Measurements from ENCODE around the gene PLD4.

The PLD4 gene

GRCh38 chr14:104928391-104929133 is 3.9 kb downstream of the PLD4 start:
- no peak for DNase-seq (ENCODE audit: low spot score)

GRCh38 chr14:104929268-104930230 is 4.9 kb downstream of the PLD4 start:
- no peak for DNase-seq (ENCODE audit: low spot score)

DNA sequence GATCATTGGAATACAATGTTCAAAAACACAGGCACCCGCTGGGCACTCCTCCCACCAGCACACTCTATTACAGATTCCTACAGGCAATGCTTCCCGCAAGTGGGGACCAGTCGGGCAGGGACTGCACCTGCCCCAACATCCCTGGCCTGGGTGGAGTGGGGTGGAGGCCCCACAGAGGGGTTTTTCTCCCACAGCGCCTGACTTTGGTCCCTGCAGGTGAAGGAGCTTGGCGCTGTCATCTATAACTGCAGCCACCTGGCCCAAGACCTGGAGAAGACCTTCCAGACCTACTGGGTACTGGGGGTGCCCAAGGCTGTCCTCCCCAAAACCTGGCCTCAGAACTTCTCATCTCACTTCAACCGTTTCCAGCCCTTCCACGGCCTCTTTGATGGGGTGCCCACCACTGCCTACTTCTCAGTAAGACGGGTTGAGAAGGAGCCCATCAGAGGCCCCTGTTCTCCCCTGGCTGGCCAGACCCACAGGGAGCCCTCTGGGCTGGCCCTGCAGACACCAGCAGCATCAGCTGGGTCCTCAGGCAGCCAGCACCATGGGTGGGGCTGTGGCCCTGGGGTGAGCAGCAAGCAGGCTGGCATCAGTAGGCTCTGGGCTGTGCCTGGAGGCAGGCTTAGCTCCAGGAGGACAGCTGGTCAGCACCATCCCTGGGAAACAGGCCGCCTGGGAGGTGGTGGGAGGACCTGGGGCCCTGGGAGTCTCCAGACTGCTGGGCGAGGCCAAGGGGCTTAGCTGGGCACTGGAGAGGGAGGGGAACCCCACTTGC is 6.0 kb downstream of the PLD4 start:
- no peak for DNase-seq (ENCODE audit: low spot score)

DNA sequence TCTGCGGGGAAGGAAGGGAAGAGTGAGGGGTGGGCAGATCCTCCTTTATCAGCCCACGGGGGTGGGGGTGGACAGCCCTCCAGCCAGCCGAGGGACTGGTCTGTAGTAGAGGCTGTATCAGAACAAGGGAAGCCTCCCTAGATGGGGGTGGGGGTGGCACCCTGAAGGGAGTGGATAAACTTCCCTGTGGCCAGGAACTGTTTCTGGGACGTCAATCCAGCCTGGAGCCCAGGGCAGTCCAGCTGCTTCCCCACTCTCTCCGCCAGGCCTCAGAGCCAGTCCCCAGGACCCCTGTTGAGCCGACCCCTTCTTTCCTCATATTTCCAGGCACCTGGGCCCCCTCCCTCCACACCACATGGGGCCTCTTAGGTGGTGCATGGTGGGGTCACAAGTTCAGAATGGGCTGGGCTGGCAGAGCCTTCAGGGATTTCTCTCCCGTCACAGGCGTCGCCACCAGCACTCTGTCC is 6.7 kb downstream of the PLD4 start:
- no peak for DNase-seq (ENCODE audit: low spot score)

GRCh38 chr14:104931771-104932675 is 7.3 kb downstream of the PLD4 start:
- DNase-seq (ENCODE audit: low spot score) = peak; percentile 1

GRCh38 chr14:104932676-104933631 is 8.3 kb downstream of the PLD4 start:
- DNase-seq (ENCODE audit: low spot score) = peak; percentile 94

DNA sequence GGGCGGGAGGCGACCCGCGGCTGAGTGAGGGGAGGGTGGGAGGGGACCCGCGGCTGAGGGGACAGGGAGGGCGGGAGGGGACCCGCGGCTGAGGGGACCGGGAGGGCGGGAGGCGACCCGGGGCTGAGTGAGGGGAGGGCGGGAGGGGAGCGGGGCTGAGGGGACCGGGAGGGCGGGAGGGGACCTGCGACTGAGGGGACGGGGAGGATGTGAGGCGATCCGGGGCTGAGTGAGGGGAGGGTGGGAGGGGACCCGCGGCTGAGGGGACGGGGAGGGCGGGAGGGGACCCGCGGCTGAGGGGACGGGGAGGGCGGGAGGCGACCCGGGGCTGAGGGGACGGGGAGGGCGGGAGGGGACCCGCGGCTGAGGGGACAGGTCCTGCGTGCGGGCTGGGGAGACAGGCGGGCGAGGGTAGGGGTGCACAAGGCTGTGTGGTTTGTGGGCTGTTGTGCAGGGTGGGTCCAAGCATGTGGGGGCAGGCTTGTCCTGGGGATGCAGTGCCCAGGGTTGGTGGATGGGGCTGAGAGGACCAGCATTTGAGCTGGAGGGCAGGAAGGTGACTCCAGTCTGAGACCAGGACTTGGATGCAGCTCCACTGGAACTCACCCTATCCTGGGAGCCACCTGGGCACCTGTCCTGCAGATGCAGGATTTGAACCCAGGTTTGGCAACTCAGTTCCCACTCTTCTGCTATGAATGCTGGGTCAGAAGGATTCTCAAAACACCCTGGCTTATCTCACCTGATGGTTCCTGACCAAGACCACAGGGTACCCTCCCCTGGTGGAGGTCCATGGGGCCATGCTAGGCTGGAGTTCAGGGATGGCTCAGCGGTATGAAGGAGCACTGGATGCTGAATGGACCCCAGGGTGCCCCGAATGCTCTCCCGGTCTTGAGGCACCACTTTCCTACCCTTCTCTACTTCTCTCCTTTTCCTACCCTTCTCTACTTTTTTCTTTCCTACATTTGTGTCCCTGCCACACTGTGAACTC is 9.4 kb downstream of the PLD4 start:
- DNase-seq (ENCODE audit: low spot score) = peak; percentile 1

- peak; percentile 2 for DNase-seq (ENCODE audit: low spot score)
Observed at GRCh38 chr14:104935026-104935650, 10.5 kb downstream of the PLD4 start.

DNA sequence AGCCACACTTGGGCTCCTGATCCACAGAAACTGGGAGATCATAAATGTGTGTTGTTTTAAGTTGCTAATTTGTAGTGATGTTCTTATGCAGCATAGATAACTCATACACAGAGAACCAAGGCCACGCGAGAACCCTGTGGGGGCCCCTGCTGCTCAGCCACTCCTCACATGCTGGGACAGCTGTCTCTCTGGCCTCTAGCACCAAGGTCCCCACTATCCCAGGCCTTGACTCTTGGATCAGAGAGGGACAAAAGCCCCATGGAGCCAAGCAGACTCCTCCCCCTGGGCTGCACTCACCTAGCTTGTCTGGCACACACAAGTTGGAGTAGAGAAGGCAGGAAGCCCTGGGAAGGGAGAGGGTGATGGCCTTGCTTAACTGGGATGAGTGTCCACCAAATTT is 11.3 kb downstream of the PLD4 start:
- DNase-seq (ENCODE audit: low spot score) = no peak

- DNase-seq (ENCODE audit: low spot score) = peak; percentile 3
Observed at GRCh38 chr14:104936361-104937155, 11.9 kb downstream of the PLD4 start.

DNA sequence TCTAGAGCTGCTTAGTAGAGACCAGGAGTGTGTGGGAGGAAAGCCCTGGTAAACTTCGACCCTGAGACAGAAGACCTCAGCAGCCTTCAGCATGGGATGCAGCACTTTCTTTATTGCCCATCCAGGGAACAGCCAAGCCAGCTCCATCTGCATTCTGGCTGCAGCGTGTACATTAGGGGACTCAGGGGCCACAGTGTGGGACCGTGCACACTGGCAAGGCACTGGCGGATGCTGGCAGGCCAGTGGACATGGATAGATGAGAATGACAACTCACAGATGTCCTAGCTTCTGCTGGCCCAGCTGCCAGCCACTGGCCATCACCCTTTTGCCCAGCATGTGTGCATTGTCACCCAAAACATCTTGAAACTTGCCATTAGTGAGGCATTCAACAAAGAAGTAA is 12.5 kb downstream of the PLD4 start:
- peak; percentile 4 for DNase-seq (ENCODE audit: low spot score)

DNA sequence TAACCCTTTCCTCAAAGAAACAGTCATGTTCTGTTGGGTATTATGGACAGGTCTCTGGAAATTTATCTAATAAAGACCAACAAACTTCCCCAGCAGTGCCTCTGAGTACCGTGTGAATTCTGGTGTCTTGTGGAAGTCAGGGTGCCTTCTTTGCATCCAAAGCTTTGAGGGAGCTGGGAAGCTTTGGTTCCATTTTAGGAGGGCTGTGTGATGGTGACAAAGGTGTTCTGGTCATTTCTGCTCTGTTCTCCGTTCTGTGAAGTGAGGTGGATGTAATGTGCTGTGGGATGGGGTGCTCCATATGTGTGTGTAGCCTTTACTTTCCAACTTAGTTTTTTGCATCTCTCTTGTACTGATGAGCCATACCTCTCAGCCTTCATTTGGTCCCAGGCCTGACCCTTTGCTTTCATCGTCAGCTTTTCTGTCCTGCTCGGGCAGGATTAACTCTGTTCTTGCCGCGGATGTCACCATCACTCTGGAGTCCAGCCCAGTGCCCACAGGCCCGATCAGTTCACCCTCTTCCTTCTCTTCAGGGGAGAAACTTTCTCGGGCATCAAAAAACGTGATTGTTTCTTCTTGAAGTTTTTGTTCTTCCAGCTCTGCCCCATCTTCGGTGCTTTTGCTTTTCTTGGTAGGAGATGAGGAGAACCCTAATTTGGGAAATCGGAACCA is 13.2 kb downstream of the PLD4 start:
- peak; percentile 1 for DNase-seq (ENCODE audit: low spot score)

- DNase-seq (ENCODE audit: low spot score) = no peak
Observed at GRCh38 chr14:104938436-104938835, 13.8 kb downstream of the PLD4 start.

- DNase-seq (ENCODE audit: low spot score) = no peak
Observed at GRCh38 chr14:104938960-104939359, 14.3 kb downstream of the PLD4 start.

DNA sequence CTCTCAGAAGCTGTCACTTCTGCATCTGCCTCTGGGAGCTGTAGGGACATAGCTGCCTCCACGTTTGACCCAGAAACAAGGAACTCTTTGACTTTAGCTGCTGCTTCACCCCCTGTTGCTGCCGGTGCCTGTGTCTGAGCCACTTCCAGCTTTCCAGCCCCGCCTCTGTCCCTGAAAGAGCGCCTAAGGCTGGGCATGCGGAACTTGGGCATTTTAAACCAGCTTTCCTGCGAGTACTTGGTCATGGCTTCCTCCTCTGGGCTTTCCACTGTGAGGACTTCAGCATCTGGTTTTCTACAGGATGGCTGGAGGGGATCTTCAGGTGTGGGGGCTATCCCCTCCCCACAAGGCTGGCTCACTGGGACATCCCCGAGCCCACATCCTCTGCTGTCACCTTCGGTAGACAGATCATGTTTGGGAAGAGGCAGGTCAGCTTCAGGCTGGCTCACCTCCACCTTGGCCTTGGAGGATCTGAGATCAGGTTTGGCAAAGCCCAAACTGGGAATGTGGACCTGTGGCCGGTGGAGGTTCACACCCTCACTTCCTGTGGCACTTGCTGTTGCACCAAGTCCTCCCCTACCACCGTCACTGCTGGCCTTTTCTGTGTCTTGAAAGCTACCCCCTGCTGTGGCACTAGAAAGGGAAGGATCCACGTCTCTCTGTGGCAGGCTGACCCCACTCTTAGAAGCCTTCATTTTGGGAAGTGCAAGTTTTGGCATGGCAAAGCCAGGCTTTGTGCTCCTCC is 15.2 kb downstream of the PLD4 start:
- DNase-seq (ENCODE audit: low spot score) = no peak

DNA sequence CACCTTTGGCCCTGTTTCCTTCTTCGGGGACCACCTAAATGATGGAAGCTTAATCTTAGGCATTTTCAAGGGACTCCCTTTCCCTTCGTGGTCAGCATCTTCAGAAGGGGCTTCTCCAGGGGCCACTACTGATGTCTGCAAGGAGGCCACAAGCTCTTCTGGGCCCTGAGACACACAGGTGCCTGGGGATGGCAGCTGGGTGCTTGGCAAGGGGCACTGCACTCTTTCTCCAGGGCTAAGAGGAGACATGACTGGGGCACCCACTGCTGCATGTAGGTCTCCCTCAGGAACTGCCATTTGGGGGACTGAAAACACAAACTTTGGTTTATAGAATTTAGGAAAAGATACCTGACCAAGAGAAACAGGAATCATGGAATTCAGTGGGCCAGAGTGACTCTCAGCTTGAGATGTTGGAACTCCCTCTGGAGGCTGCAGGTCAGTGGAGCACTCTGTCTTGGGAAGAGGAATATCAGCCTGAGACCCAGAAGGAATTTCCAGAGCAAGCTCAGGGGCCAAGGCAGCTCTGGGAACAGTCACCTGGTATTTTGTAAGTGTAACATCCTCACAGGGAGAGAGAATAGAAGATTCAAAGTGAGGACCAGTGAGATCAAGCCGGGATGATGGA is 16.0 kb downstream of the PLD4 start:
- peak; percentile 2 for DNase-seq (ENCODE audit: low spot score)
